Calu3 (cell line): ENCODE measurements around the gene BANK1. TPM values are rescaled to one million over a fixed set of nuclear protein-coding genes. Genes with fewer than 3 reads are reported as not detected.

ENCODE experiments used
- BruUV-seq: library from RNA; stranded (reverse); fragments of 400-500 nt; replicated peaks from 2 replicates; lab custom pipeline; 2021; lab: Mats Ljungman, UMichigan
- CTCF ChIA-PET: fragments of 300-600 bp; sonication (Branson Sonifier 250); formaldehyde crosslinking; loops from one replicate; lab custom pipeline; 2022; ENCODE audit warnings: antibody characterized with exemption; lab: Charles Lee
- DNase-seq: peaks from one replicate; pipeline ENCODE4 v3.0.0; 2022
- H3K27ac Mint-ChIP-seq: one replicate; pipeline ENCODE4 v1.8.0; 2022; ENCODE audit warnings: mixed read lengths; ENCODE audit not compliant: unreplicated experiment
- H3K27me3 Mint-ChIP-seq: one replicate; pipeline ENCODE4 v1.8.0; 2022; ENCODE audit warnings: mixed read lengths; ENCODE audit not compliant: unreplicated experiment
- H3K36me3 Mint-ChIP-seq: one replicate; pipeline ENCODE4 v1.8.0; 2022; ENCODE audit warnings: mild to moderate bottlenecking, moderate library complexity, mixed read lengths; ENCODE audit not compliant: insufficient read depth, unreplicated experiment
- H3K4me1 Mint-ChIP-seq: one replicate; pipeline ENCODE4 v1.8.0; 2022; ENCODE audit warnings: mild to moderate bottlenecking, low read depth, mixed read lengths; ENCODE audit not compliant: unreplicated experiment
- H3K4me3 Mint-ChIP-seq: one replicate; pipeline ENCODE4 v1.8.0; 2022; ENCODE audit warnings: mild to moderate bottlenecking, low read depth, moderate library complexity, mixed read lengths; ENCODE audit not compliant: unreplicated experiment
- H3K9me3 Mint-ChIP-seq: one replicate; pipeline ENCODE4 v1.8.0; 2022; ENCODE audit warnings: low read depth, mixed read lengths; ENCODE audit not compliant: unreplicated experiment
- CTCF ChIP-seq: fragments of 200-600 bp; IDR thresholded peaks from one replicate; pipeline ENCODE4 v1.8.0; 2022; ENCODE audit warnings: antibody characterized with exemption; ENCODE audit not compliant: unreplicated experiment
- intact Hi-C: fragments of 100-400 bp; cut with micrococcal nuclease; formaldehyde crosslinking; loops from one replicate; pipeline ENCODE4 v1.10.0; 2022; ENCODE audit not compliant: unreplicated experiment
- total RNA-seq: library from RNA; stranded (reverse); gene quantifications from 2 replicates; pipeline ENCODE4 v1.2.3, GENCODE V29; 2022

BANK1 gene
- total RNA-seq, 1 experiment from 2014 or later, result 6.4 TPM

- Mint-ChIP-seq H3K27ac (no peak overlapping the region), H3K4me1 (no peaks in the 10 kb centered on the region), H3K4me3 (no peak overlapping the region), H3K27me3 (no peaks in the 10 kb centered on the region), H3K36me3 (no peaks in the 10 kb centered on the region), H3K9me3 (peaks cover 9% of the 10 kb centered on the region)
- CTCF ChIA-PET, result no interaction called here
- TF ChIP-seq CTCF, result no peak
- intact Hi-C loops, result no loop called here
- no TSS peak for BruUV-seq
- DNase-seq, result no peak
These were observed 313.7 kb downstream of the BANK1 start for GRCh38 chr4:102104278-102104677.

- CTCF ChIA-PET, result no interaction called here
- H3K4me3 Mint-ChIP-seq, result no peak overlapping the region
- H3K9me3 Mint-ChIP-seq, result peaks cover 9% of the 10 kb centered on the region
- H3K4me1 Mint-ChIP-seq, result no peaks in the 10 kb centered on the region
- no peaks in the 10 kb centered on the region for H3K36me3 Mint-ChIP-seq
- TF ChIP-seq CTCF, result no peak
- no peak for DNase-seq
- intact Hi-C loops, result no loop called here
- no peaks in the 10 kb centered on the region for H3K27me3 Mint-ChIP-seq
- no TSS peak for BruUV-seq
- no peak overlapping the region for H3K27ac Mint-ChIP-seq
These were observed 315.5 kb downstream of the BANK1 start for GRCh38 chr4:102105983-102106382.

- Mint-ChIP-seq H3K9me3 (peaks cover 2% of the 10 kb centered on the region), H3K27ac (no peak overlapping the region), H3K4me3 (no peak overlapping the region), H3K4me1 (no peaks in the 10 kb centered on the region), H3K27me3 (no peaks in the 10 kb centered on the region), H3K36me3 (no peaks in the 10 kb centered on the region)
- no peak for TF ChIP-seq CTCF
- intact Hi-C loops, result no loop called here
- CTCF ChIA-PET, result no interaction called here
- DNase-seq, result no peak
- BruUV-seq, result no TSS peak
These were observed 323.6 kb downstream of the BANK1 start for GRCh38 chr4:102114118-102114630.

GRCh38 chr4:102116121-102116520 lies 325.6 kb downstream of the BANK1 start:
- CTCF ChIA-PET, result no interaction called here
- intact Hi-C loops, result no loop called here
- no peak overlapping the region for H3K4me3 Mint-ChIP-seq
- H3K27ac Mint-ChIP-seq, result no peak overlapping the region
- no peaks in the 10 kb centered on the region for H3K27me3 Mint-ChIP-seq
- TF ChIP-seq CTCF, result no peak
- no TSS peak for BruUV-seq
- no peaks in the 10 kb centered on the region for H3K4me1 Mint-ChIP-seq
- peaks cover 6% of the 10 kb centered on the region for H3K9me3 Mint-ChIP-seq
- DNase-seq, result no peak
- no peaks in the 10 kb centered on the region for H3K36me3 Mint-ChIP-seq
